Measurements from ENCODE around the gene DMRTC2. TPM values are rescaled to one million over a fixed set of nuclear protein-coding genes. Genes with fewer than 3 reads are reported as not detected.

The DMRTC2 gene
- total RNA-seq, 1 experiment from 2014 or later, result not detected

DNA sequence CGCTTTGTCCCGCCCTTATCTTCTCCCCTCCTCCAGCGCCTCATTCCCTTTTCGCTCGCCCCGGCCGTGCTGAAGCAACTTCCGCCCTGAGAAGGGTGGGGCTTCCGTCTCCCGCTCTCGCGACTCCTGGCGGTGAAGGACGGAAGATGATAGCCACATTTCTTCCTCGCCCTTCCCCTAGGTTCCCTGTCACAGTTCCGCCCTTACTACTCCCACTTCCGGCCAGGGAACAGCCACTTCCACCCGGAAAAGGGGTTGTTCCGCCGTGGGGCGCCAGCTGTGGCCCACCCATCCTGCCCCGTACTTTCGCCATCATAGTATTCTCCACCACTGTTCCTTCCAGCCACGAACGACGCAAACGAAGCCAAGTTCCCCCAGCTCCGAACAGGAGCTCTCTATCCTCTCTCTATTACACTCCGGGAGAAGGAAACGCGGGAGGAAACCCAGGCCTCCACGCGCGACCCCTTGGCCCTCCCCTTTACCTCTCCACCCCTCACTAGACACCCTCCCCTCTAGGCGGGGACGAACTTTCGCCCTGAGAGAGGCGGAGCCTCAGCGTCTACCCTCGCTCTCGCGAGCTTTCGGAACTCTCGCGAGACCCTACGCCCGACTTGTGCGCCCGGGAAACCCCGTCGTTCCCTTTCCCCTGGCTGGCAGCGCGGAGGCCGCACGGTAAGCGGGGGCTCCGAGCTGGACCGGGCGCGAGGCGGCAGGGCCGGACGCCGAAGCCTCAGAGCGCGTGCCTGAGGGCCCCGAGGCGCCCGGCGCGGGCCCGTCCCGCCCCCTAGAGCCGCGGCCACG lies 15.0 kb downstream of the DMRTC2 start, which contains the start of gene RPS19:
RPS19 (plus strand) TSS at position 638 of the 801 bp plus-strand sequence. CDS start 520 bp downstream, outside the sequence.
- H3K9me3 ChIP-seq (replicated peaks), result no peaks in the 10 kb centered on the region
- H3K4me3 ChIP-seq, result peak within 1 kb of the TSS; percentile 70
- peaks cover 43% of the 10 kb centered on the region for H3K36me3 ChIP-seq
- DNase-seq, result peak; percentile 99 to 100
- peak within 1 kb of the TSS; percentile 92 for H3K27ac ChIP-seq
- peaks cover 5% of the 10 kb centered on the region; the same call in 1 of the 2 replicates for H3K27me3 ChIP-seq
- H3K4me1 ChIP-seq, result peaks cover 16% of the 10 kb centered on the region

- Histone ChIP-seq H3K27ac (peak overlapping the region; percentile 92), H3K36me3 (peaks cover 51% of the 10 kb centered on the region), H3K4me3 (peak overlapping the region; percentile 70), H3K9me3 (replicated peaks) (no peaks in the 10 kb centered on the region), H3K4me1 (peaks cover 18% of the 10 kb centered on the region), H3K27me3 (no peaks in the 10 kb centered on the region)
- no peak for DNase-seq
Observed at GRCh38 chr19:41860419-41861115, 15.7 kb downstream of the DMRTC2 start.

- H3K36me3 ChIP-seq, result peaks cover 57% of the 10 kb centered on the region
- no peaks in the 10 kb centered on the region for H3K9me3 ChIP-seq (replicated peaks)
- no peaks in the 10 kb centered on the region for H3K27me3 ChIP-seq
- H3K4me1 ChIP-seq, result peaks cover 18% of the 10 kb centered on the region
- H3K4me3 ChIP-seq, result peak overlapping the region; percentile 70
- peak overlapping the region; percentile 92 for H3K27ac ChIP-seq
- no peak for DNase-seq
Observed at GRCh38 chr19:41861116-41861768, 16.4 kb downstream of the DMRTC2 start.

DNA sequence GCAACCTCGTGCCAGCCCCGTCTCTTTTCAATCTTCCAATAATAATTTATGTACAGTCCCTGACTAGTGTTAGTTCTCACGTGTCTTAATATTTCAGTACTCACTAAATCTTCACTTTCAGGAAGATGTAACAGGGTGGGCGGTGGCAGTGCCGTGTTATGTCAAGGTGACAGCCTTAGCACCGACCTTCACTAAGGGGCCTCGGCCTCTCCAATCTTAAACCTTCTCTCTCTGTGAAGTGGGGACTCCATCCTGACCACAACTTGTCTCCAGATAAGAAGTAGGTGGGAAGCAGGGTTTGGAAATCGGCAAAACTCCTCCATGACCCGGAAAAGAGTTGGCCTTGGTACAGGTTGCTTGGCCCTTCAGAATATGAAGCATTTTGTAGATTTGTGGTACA lies 17.0 kb downstream of the DMRTC2 start:
- Histone ChIP-seq H3K4me1 (peaks cover 21% of the 10 kb centered on the region), H3K4me3 (no peak overlapping the region), H3K27ac (no peak overlapping the region), H3K27me3 (no peaks in the 10 kb centered on the region), H3K36me3 (peaks cover 63% of the 10 kb centered on the region), H3K9me3 (replicated peaks) (no peaks in the 10 kb centered on the region)
- DNase-seq, result no peak

GRCh38 chr19:41862445-41862986 lies 17.7 kb downstream of the DMRTC2 start:
- Histone ChIP-seq H3K36me3 (peaks cover 70% of the 10 kb centered on the region), H3K27ac (no peak overlapping the region), H3K9me3 (replicated peaks) (no peaks in the 10 kb centered on the region), H3K4me1 (peaks cover 21% of the 10 kb centered on the region), H3K27me3 (no peaks in the 10 kb centered on the region), H3K4me3 (no peak overlapping the region)
- DNase-seq, result no peak

- no peak overlapping the region for H3K4me3 ChIP-seq
- DNase-seq, result no peak
- peaks cover 21% of the 10 kb centered on the region for H3K4me1 ChIP-seq
- no peaks in the 10 kb centered on the region for H3K27me3 ChIP-seq
- H3K9me3 ChIP-seq (replicated peaks), result no peaks in the 10 kb centered on the region
- no peak overlapping the region for H3K27ac ChIP-seq
- peaks cover 79% of the 10 kb centered on the region for H3K36me3 ChIP-seq
Observed at GRCh38 chr19:41863209-41863931, 18.5 kb downstream of the DMRTC2 start.

- H3K27ac ChIP-seq, result no peak overlapping the region
- peaks cover 89% of the 10 kb centered on the region for H3K36me3 ChIP-seq
- no peaks in the 10 kb centered on the region for H3K9me3 ChIP-seq (replicated peaks)
- DNase-seq, result no peak
- peaks cover 17% of the 10 kb centered on the region for H3K4me1 ChIP-seq
- H3K27me3 ChIP-seq, result no peaks in the 10 kb centered on the region
- no peak overlapping the region for H3K4me3 ChIP-seq
Observed at GRCh38 chr19:41864374-41864773, 19.5 kb downstream of the DMRTC2 start.

DNA sequence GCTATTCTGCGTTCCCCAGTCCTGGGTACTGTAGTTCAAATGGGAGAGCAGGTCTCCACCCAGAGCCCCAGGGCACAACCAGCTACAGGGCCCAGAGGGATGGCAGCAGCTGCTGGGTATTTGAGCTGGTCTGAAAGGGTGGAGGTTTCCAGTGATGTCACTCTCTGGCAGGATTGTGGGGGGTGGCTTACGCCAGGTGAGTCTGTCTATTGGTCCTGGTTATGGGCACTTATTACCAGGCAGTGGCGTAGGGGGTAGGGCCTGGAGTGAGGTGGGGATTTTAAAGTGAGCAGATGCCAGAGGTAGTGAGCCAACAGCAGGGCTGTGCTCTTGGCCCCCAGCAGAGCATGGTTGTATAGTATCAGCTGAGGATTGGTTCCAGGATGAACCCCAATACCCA lies 21.4 kb downstream of the DMRTC2 start:
- DNase-seq, result peak; percentile 73 to 77
- H3K27ac ChIP-seq, result peak overlapping the region; percentile 3; the same call in 1 of the 2 replicates
- no peaks in the 10 kb centered on the region for H3K27me3 ChIP-seq
- no peak overlapping the region for H3K4me3 ChIP-seq
- no peaks in the 10 kb centered on the region for H3K9me3 ChIP-seq (replicated peaks)
- peaks cover 98% of the 10 kb centered on the region for H3K36me3 ChIP-seq
- peaks cover 17% of the 10 kb centered on the region for H3K4me1 ChIP-seq

- Histone ChIP-seq H3K27me3 (no peaks in the 10 kb centered on the region), H3K27ac (no peak overlapping the region), H3K4me1 (peaks cover 7% of the 10 kb centered on the region), H3K9me3 (replicated peaks) (no peaks in the 10 kb centered on the region), H3K4me3 (no peak overlapping the region), H3K36me3 (peaks cover 84% of the 10 kb centered on the region)
- no peak for DNase-seq
Observed at GRCh38 chr19:41868120-41868988, 23.5 kb downstream of the DMRTC2 start.

DNA sequence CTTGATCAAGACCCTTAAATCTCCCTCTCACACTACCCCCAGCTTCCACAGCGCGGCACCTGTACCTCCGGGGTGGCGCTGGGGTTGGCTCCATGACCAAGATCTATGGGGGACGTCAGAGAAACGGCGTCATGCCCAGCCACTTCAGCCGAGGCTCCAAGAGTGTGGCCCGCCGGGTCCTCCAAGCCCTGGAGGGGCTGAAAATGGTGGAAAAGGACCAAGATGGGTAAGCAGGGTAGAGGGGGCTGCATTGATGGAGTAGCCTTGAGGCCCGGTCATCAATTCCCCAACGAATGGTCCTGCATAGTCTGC lies 24.1 kb downstream of the DMRTC2 start:
- no peak overlapping the region for H3K27ac ChIP-seq
- H3K4me1 ChIP-seq, result peaks cover 5% of the 10 kb centered on the region
- H3K9me3 ChIP-seq (replicated peaks), result no peaks in the 10 kb centered on the region
- H3K4me3 ChIP-seq, result no peak overlapping the region
- no peak for DNase-seq
- H3K36me3 ChIP-seq, result peaks cover 79% of the 10 kb centered on the region
- no peaks in the 10 kb centered on the region for H3K27me3 ChIP-seq

DNA sequence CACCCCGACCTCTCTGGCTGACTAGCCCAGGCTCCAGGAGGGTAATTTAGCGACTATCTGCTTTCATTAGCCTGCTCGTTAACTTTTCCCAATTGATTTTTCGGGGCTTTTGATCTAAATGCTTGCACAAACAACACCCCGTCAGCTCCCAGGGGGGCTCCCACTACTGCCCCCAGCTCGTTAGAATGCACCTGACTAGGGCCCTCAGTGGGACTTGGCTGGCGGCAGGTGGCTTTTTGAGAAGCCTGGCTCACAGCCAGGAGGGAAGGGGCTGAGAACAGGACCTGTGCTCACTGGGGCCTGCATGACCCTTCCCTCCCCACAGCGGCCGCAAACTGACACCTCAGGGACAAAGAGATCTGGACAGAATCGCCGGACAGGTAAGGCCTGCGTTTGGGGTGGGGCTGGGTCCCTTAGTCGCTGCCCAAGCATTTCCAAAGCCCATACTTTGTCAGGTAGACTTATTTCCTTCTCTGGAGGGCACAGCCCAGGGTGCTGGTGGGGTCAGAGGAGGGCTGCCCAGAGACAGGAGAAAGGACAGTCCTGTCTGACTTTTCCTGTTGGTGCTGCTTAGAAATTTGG lies 24.6 kb downstream of the DMRTC2 start:
- Histone ChIP-seq H3K4me3 (no peak overlapping the region), H3K27ac (no peak overlapping the region), H3K9me3 (replicated peaks) (no peaks in the 10 kb centered on the region), H3K27me3 (no peaks in the 10 kb centered on the region), H3K36me3 (peaks cover 74% of the 10 kb centered on the region), H3K4me1 (peaks cover 5% of the 10 kb centered on the region)
- DNase-seq, result no peak

GRCh38 chr19:41870401-41870873 lies 25.6 kb downstream of the DMRTC2 start:
- H3K27ac ChIP-seq, result no peak overlapping the region
- DNase-seq, result no peak
- H3K9me3 ChIP-seq (replicated peaks), result no peaks in the 10 kb centered on the region
- no peak overlapping the region for H3K4me3 ChIP-seq
- peaks cover 4% of the 10 kb centered on the region for H3K4me1 ChIP-seq
- H3K27me3 ChIP-seq, result no peaks in the 10 kb centered on the region
- H3K36me3 ChIP-seq, result peaks cover 64% of the 10 kb centered on the region

Measured in SJCRH30 (cell line).